GM19395 (cell line): ENCODE results near the gene ZNF415.

ENCODE experiments used
- ATAC-seq: cut with Tn5 transposase; IDR thresholded peaks from one replicate; pipeline ENCODE4 v1.9.1; 2021; ENCODE audit warnings: mild to moderate bottlenecking, moderate library complexity; ENCODE audit not compliant: unreplicated experiment

ZNF415 gene

DNA sequence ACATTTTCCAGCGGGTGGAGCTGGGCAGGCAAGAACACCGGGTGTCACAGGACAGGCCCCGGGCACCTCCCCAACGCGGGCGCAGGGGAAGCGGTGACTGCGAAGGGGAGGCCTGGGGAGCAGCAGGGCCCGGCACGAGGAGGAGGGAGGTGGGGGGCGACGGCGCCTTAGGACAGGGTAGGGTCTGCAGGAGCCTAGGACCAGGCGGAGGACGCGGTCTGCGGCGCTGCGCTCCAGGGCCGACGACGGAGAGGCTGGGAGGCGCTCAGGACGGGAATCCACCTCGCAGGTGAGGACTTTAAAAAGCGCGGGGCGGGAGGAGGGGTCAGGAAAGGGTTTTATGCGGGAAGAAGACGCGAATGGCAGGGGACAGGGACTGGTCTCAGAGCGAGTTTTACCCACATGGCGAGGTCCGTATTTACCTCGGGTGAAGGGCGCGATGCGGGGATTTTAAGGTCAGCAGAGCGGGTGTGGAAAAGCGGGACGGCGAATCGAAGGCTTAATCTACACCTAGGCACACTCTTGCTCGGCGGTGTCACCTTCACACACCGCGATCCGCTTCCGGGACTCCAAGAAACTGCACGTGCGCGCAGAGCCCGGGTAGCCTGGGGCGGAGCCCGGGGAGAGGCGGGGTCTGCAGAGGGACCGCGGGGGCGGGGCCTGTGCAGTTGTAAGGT, 74.7 kb downstream of the ZNF415 start:
- no peak for ATAC-seq
